GM19035 (cell line): ENCODE results near the gene FOSL1.
"Not testable (repeated sequence)": the region's sequence is repeated elsewhere in the genome, so short reads cannot be mapped to it uniquely, and the experiment has no call there.

Source experiments
- ATAC-seq: cut with Tn5 transposase; IDR thresholded peaks from one replicate; pipeline ENCODE4 v1.9.1; 2021; ENCODE audit not compliant: unreplicated experiment

Gene FOSL1

GRCh38 chr11:65896034-65896999 is 3.9 kb downstream of the FOSL1 start:
- no peak for ATAC-seq

- ATAC-seq, result no peak
Measured at GRCh38 chr11:65895482-65895981, 4.7 kb downstream of the FOSL1 start.

- no peak for ATAC-seq
Measured at GRCh38 chr11:65894034-65894591, 6.1 kb downstream of the FOSL1 start.

GRCh38 chr11:65892661-65893317 is 7.4 kb downstream of the FOSL1 start:
- ATAC-seq, result no peak

GRCh38 chr11:65892137-65892540 is 8.0 kb downstream of the FOSL1 start:
- ATAC-seq, result not testable (repeated sequence)

GRCh38 chr11:65891219-65892136 is 8.7 kb downstream of the FOSL1 start:
- no peak for ATAC-seq

GRCh38 chr11:65890324-65891218 is 9.6 kb downstream of the FOSL1 start, which contains the start of gene CCDC85B:
TSS of gene CCDC85B (plus strand) at chr11:65890673. CDS start at chr11:65890784, 111 bp downstream.
- ATAC-seq, result peak; percentile 54

- ATAC-seq, result peak; percentile 47
Measured at GRCh38 chr11:65888163-65888814, 11.9 kb downstream of the FOSL1 start, which contains the start of gene FIBP. TSS of gene FIBP (minus strand) at chr11:65888471. CDS start at chr11:65888418, 53 bp downstream.

GRCh38 chr11:65887723-65888162 is 12.4 kb downstream of the FOSL1 start:
- ATAC-seq, result peak; percentile 1

GRCh38 chr11:65886826-65887722 is 13.1 kb downstream of the FOSL1 start:
- no peak for ATAC-seq

GRCh38 chr11:65885808-65886536 is 14.2 kb downstream of the FOSL1 start:
- no peak for ATAC-seq

- ATAC-seq, result no peak
Measured at GRCh38 chr11:65885231-65885630, 15.0 kb downstream of the FOSL1 start.

GRCh38 chr11:65884716-65885092 is 15.5 kb downstream of the FOSL1 start:
- ATAC-seq, result no peak

- ATAC-seq, result no peak
Measured at GRCh38 chr11:65883786-65884715, 16.1 kb downstream of the FOSL1 start.

GRCh38 chr11:65883058-65883761 is 17.0 kb downstream of the FOSL1 start:
- ATAC-seq, result no peak
